Tibial nerve (tissue), 4 donors: Measurements from ENCODE around the gene TATDN3. TPM values are rescaled to one million over a fixed set of nuclear protein-coding genes. Genes with fewer than 3 reads are reported as not detected.
"Not testable (repeated sequence)": the region's sequence is repeated elsewhere in the genome, so short reads cannot be mapped to it uniquely, and the experiment has no call there.

Source experiments
- DNase-seq, 2 donors: peaks; one replicate each; pipeline ENCODE4 v3.0.0-alpha.2; 2019; ENCODE audit warnings: low spot score in 2 of 2
- H3K27ac ChIP-seq, 4 donors: fragments of 200-600 bp; sonication (generic) in 3 of 4; one replicate each; pipeline ENCODE4 v1.5.1; 2017 to 2019; ENCODE audit warnings: mild to moderate bottlenecking in 1 of 4
- H3K27me3 ChIP-seq, 2 donors: fragments of 200-600 bp; sonication (generic) in 1 of 2; one replicate each; pipeline versions ENCODE4 v1.5.1 to v1.6.0; 2017 to 2019
- H3K36me3 ChIP-seq, 3 donors: fragments of 200-600 bp; sonication (generic); one replicate each; pipeline ENCODE4 v1.5.1; 2018 to 2019
- H3K4me1 ChIP-seq, 4 donors: fragments of 200-600 bp; sonication (generic) in 3 of 4; one replicate each; pipeline ENCODE4 v1.5.1; 2017 to 2019
- H3K4me3 ChIP-seq, 4 donors: fragments of 200-600 bp; sonication (generic) in 3 of 4; one replicate each; pipeline ENCODE4 v1.5.1; 2017 to 2019; ENCODE audit warnings: mild to moderate bottlenecking in 1 of 4, moderate library complexity in 1 of 4
- H3K9me3 ChIP-seq, 4 donors: fragments of 200-600 bp; sonication (generic) in 3 of 4; one replicate each; pipeline ENCODE4 v1.5.1; 2017 to 2019
- EP300 ChIP-seq, 2 donors: sonication (generic); formaldehyde crosslinking; IDR thresholded peaks; one replicate each; pipeline ENCODE4 v1.6.1; 2017; ENCODE audit warnings: antibody characterized with exemption in 2 of 2, mild to moderate bottlenecking in 1 of 2
- POLR2A ChIP-seq, 2 donors: fragments of 450-650 bp; IDR thresholded peaks; one replicate each; pipeline ENCODE4 v1.6.1; 2017; ENCODE audit warnings: antibody characterized with exemption in 2 of 2, mild to moderate bottlenecking in 2 of 2, moderate library complexity in 2 of 2
- WGBS, 2 donors: methylation state at CpG; one replicate each; pipeline ENCODE4 v1.1.5; 2018; 5-methylcytosine and 5-hydroxymethylcytosine counted together
- total RNA-seq, 4 donors: library from RNA; depleted of rRNA; stranded (reverse); fragments of >200 nt; gene quantifications; one replicate each; pipeline ENCODE4 v1.1.0, GENCODE V29; 2016
- TF ChIP-seq, protein P1 (sequence below), 5 experiments: fragments of 200-600 bp in 3 of 5; fragments of 450-650 bp in 2 of 5; sonication (generic) in 3 of 5; IDR thresholded peaks; one replicate each; pipeline ENCODE4 v1.5.1; 2016 to 2019; ENCODE audit warnings: antibody characterized with exemption in 5 of 5, mild to moderate bottlenecking in 3 of 5, moderate library complexity in 2 of 5

The TATDN3 gene
- total RNA-seq, 4 donors from 2014 or later = 9.2 to 25.1 (median 13.0) TPM

DNA sequence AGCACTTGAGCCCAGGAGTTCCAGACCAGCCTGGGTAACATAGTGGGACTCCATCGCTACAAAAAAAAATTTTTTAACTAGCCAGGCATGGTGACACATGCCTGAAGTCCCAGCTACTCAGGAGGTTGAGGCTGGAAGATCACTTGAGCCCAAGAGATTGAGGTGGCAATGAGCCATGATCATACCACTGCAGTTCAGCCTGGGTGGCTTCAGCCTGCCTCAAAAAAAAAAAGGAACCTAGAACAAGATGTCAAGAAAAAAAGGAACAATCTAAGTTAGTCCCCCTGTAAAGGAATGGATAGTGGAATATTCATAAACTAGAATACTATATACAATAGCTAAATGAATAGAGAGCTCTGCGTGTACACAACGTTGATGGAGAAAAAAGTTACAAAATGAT is 14.5 kb upstream of the TATDN3 start:
- peaks cover 0 to 3% (median 0%) of the 10 kb centered on the region in 4 donors for H3K4me1 ChIP-seq
- no peak overlapping the region for H3K27ac ChIP-seq
- peaks cover 0 to 39% (median 0%) of the 10 kb centered on the region in 3 donors for H3K36me3 ChIP-seq
- no peak overlapping the region for H3K4me3 ChIP-seq
- no peaks in the 10 kb centered on the region for H3K27me3 ChIP-seq
- H3K9me3 ChIP-seq = no peaks in the 10 kb centered on the region
- TF ChIP-seq EP300 (IDR thresholded peaks at IDR 0.05) (no peak), POLR2A (IDR thresholded peaks at IDR 0.05) (no peak)
- TF ChIP-seq, protein P1, sequence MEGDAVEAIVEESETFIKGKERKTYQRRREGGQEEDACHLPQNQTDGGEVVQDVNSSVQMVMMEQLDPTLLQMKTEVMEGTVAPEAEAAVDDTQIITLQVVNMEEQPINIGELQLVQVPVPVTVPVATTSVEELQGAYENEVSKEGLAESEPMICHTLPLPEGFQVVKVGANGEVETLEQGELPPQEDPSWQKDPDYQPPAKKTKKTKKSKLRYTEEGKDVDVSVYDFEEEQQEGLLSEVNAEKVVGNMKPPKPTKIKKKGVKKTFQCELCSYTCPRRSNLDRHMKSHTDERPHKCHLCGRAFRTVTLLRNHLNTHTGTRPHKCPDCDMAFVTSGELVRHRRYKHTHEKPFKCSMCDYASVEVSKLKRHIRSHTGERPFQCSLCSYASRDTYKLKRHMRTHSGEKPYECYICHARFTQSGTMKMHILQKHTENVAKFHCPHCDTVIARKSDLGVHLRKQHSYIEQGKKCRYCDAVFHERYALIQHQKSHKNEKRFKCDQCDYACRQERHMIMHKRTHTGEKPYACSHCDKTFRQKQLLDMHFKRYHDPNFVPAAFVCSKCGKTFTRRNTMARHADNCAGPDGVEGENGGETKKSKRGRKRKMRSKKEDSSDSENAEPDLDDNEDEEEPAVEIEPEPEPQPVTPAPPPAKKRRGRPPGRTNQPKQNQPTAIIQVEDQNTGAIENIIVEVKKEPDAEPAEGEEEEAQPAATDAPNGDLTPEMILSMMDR (IDR thresholded peaks at IDR 0.05) = no peak
- DNase-seq = no peak
- 93 to 94% methylated on average over 3 of the region's 3 CpGs for WGBS, 2 donors

DNA sequence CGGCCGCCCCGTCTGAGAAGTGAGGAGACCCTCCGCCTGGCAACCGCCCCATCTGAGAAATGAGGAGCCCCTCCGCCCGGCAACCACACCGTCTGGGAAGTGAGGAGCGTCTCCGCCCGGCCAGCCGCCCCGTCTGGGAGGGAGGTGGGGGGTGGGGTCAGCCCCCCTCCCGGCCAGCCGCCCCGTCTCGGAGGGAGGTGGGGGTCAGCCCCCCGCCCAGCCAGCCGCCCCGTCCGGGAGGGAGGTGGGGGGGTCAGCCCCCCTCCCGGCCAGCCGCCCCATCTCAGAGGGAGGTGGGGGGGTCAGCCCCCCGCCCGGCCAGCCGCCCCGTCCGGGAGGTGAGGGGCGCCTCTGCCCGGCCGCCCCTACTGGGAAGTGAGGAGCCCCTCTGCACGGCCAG is 12.6 kb upstream of the TATDN3 start:
- peaks cover 0 to 41% (median 0%) of the 10 kb centered on the region in 3 donors for H3K36me3 ChIP-seq
- not testable (repeated sequence) for H3K4me3 ChIP-seq, H3K27ac ChIP-seq, DNase-seq, H3K27me3 ChIP-seq, H3K9me3 ChIP-seq, H3K4me1 ChIP-seq
- 100% methylated on average over 4 of the region's 32 CpGs; no CpG with 5 or more reads in 1 of the 2 donors for WGBS, 2 donors

DNA sequence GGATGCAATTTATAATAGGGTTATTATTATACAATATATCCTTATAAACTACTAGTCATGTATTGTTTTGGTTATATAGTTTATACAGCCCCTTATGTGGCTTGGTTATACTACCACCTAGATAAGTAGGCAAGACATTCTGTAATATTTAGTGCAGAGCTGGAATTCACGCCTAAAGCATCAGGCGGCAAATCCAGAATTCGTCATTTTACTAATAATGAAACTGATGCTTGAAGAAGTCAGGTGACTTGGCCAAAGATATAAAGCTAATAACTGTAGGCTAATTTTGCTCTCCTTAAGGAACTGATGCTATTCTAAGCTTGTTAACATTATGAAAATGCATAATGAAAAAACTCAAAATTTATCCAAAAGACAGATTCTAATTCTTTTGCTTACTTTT is 10.9 kb upstream of the TATDN3 start:
- peaks cover 0 to 46% (median 0%) of the 10 kb centered on the region in 3 donors for H3K36me3 ChIP-seq
- H3K4me1 ChIP-seq = peaks cover 0 to 6% (median 0%) of the 10 kb centered on the region in 4 donors
- H3K9me3 ChIP-seq = no peaks in the 10 kb centered on the region
- H3K27ac ChIP-seq = no peak overlapping the region
- no peak for TF ChIP-seq POLR2A (IDR thresholded peaks at IDR 0.05)
- TF ChIP-seq EP300 (IDR thresholded peaks at IDR 0.05) = no peak
- TF ChIP-seq, protein P1 (IDR thresholded peaks at IDR 0.05) = no peak
- H3K27me3 ChIP-seq = no peaks in the 10 kb centered on the region
- no peak for DNase-seq
- no peak overlapping the region for H3K4me3 ChIP-seq
- 89 to 91% methylated on average over 3 of the region's 3 CpGs for WGBS, 2 donors

DNA sequence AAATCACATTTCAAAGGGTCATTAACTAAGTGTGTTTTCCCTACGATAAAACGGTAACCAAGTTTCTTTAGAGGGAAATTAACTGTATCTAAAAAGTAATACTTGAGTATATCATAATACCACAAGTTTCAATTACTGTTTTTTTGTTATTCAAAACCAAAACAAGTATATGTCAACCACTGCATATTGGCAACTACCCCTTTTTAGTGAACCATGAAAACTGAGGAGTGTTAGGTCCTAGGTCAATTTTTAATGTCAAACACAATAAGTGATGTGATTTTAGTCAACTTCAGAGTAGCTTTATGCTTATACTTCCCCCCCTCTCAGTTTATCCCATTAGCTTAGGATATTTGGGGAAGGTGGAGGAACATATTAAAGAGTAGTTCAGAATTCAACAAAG is 10.5 kb upstream of the TATDN3 start:
- no peaks in the 10 kb centered on the region for H3K27me3 ChIP-seq
- TF ChIP-seq, protein P1 (IDR thresholded peaks at IDR 0.05) = no peak
- TF ChIP-seq EP300 (IDR thresholded peaks at IDR 0.05) (no peak), POLR2A (IDR thresholded peaks at IDR 0.05) (no peak)
- 80 to 94% methylated on average over 2 of the region's 2 CpGs for WGBS, 2 donors
- peaks cover 0 to 46% (median 0%) of the 10 kb centered on the region in 3 donors for H3K36me3 ChIP-seq
- no peak for DNase-seq
- H3K9me3 ChIP-seq = no peaks in the 10 kb centered on the region
- no peak overlapping the region for H3K27ac ChIP-seq
- H3K4me1 ChIP-seq = peaks cover 0 to 6% (median 0%) of the 10 kb centered on the region in 4 donors
- H3K4me3 ChIP-seq = no peak overlapping the region

DNA sequence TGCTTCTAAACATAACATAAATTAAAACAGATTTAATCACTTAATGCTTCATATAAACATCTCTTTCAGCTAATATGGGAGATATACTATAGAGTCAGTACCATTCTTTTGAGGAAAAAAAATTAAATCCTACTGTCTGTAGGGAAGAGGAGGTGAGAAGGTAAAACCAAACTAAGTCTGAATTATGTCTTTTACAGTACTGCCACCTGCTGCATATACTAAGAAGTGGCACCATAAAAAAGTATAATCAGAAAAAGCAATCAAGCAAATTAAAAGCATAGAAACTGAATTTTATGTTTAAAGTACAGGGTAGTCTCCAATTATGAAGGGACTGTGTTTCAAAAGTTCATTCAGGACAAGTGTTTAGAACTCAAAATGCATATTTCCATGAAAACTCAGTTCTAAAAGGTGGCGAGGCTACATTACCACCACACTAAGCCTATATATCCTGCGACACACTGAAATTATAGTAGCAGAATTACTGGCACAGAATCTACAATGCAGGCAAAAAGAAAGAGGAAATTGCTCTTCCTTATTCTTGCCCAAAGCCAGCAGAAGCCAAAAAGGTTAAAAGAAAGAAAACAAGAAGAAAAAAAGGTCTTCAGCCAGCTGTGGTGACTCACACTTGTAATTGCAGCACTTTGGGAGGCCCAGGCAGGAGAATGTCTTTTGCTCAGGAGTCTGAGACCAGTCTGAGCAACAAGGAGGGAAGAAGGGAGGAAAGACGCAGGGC is 9.1 kb upstream of the TATDN3 start:
- Histone ChIP-seq H3K27ac (peak overlapping the region in 1 of 4 donors; percentile 9), H3K36me3 (peaks cover 0 to 53% (median 5%) of the 10 kb centered on the region in 3 donors), H3K4me1 (peaks cover 0 to 7% (median 0%) of the 10 kb centered on the region in 4 donors), H3K27me3 (no peaks in the 10 kb centered on the region), H3K9me3 (no peaks in the 10 kb centered on the region), H3K4me3 (no peak overlapping the region)
- no peak for TF ChIP-seq EP300 (IDR thresholded peaks at IDR 0.05)
- no peak for TF ChIP-seq POLR2A (IDR thresholded peaks at IDR 0.05)
- TF ChIP-seq, protein P1 (IDR thresholded peaks at IDR 0.05) = peak; percentile 38 to 70 (median 50)
- DNase-seq = no peak
- 82 to 84% methylated on average over 3 of the region's 3 CpGs for WGBS, 2 donors
